PC-3 (cell line): ENCODE results near the gene MMRN2.

Experiments
- CTCF ChIP-seq: fragments of 300-600 bp; sonication (generic); conservative IDR thresholded peaks from 2 replicates; pipeline ENCODE4 v1.5.1; 2017; ENCODE audit warnings: antibody characterized with exemption, low read depth, mild to moderate bottlenecking, low read length
- EZH2 ChIP-seq: fragments of 300-600 bp; sonication (generic); IDR thresholded peaks from one replicate; pipeline ENCODE4 v1.6.1; 2017; ENCODE audit warnings: antibody characterized with exemption, mild to moderate bottlenecking, low read length; ENCODE audit not compliant: unreplicated experiment

- TF ChIP-seq CTCF (no peak), EZH2 (no peak)
Observed at GRCh38 chr10:86972613-86973380, 15.4 kb upstream of the MMRN2 start.
